HG02943 (cell line): Measurements from ENCODE around the gene TWF2.

Source experiments
- ATAC-seq: cut with Tn5 transposase; IDR thresholded peaks from one replicate; pipeline ENCODE4 v1.9.1; 2021; ENCODE audit warnings: mild to moderate bottlenecking, low read depth, moderate library complexity; ENCODE audit not compliant: unreplicated experiment

Gene TWF2

DNA sequence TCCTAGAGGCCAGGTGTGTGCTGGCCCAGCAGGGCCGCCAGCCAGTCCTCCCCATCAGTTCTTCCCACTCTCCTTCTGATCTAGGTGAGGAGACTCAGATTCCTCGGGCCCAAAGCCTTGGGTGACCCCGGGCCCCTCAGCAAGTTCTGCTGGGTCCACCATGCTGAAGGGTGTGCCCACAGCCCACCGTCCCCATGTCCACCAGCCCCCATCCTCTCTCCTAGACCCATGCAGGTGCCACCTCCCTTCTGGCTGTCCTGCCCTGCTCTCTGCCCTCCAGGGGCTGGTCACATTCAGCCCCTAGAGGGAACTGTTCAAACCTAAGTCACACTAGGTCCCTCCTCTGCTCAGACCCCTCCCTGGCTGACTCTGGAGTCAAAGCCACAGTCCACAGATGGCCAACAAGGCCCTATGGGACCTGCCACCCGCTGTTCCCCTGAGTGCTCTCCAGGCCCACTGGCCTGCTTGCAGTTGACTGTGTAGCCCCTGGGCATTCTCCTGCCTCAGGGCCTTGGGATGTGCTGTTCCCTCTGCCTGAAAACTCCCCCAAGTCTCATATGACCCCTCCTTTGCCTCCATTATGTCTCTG, 12.6 kb downstream of the TWF2 start:
- ATAC-seq = no peak

DNA sequence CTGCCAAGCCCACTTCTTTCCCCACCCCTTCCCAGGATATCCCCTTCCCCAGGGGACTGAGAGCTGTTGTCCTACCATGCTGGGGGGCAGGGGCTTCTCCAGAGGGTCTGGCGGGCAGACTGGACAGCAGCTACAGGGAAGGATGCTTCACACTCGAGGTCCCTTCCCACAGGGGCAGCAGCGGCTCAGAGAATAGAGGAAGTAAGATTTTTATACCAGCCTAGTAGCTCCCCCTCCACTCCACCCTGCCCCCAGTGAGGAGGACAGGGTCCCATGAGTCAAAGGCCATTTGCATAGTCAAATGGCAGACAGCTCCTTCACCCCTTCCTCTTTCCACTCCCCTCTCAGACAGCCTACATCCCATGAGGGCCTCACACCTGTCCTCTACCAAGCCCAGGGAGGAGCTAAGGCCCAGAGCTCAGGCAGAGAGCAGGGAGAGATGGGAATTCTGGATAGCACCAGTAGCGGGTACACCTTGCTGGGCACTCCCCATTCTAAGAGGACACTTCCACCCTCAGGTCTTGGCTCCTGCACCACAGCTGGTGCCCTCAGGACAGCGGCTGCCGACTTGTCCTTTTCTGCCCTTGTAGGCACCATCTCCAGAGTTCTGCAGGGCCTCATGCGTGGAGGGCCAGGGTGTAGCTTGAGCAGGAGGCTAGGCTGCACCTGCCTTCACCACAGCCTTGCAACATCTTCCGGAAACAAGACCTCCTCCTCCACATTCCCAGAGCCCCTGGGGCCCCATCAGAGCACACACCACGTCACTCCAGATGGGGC, 13.3 kb downstream of the TWF2 start, which contains the start of gene TLR9:
Gene TLR9, minus strand, starts transcription at position 194 of the 777 bp plus-strand sequence. Its CDS starts 116 bp downstream, at position 78.
- peak; percentile 81 for ATAC-seq

DNA sequence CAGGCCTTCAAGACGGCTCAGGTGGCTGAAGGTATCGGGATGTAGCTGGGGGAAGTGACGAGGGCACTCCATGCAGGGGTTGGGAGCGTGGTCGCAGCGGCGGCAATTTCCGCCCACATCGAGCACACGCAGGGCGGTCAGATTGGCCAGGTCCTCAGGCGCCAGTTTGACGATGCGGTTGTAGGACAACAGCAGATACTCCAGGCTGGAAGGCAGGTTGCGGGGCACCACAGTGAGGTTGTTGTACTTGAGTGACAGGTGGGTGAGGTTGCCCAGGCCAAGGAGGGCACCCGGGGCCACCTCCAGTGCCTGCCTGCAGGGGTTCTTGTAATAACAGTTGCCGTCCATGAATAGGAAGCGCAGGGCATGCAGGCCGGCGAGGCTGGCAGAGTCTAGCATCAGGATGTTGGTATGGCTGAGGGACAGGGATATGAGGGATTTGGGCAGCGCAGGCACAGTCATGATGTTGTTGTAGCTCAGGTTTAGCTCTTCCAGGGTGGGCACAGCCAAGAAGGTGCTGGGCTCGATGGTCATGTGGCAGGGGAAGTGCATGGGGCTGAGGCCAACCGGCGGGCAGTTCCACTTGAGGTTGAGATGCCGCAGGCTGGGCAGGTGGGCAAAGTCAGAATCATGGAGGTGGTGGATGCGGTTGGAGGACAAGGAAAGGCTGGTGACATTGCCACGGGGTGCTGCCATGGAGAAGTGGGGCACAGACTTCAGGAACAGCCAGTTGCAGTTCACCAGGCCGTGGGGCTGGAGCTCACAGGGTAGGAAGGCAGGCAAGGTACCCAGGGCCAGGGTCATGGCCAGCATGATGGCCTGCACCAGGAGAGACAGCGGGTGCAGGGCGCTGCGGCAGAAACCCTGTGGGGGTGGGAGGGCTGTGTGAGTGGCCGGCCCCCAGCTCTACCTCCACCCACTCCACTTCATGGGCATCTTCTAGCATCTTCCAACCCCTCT, 15.2 kb downstream of the TWF2 start:
- no peak for ATAC-seq

DNA sequence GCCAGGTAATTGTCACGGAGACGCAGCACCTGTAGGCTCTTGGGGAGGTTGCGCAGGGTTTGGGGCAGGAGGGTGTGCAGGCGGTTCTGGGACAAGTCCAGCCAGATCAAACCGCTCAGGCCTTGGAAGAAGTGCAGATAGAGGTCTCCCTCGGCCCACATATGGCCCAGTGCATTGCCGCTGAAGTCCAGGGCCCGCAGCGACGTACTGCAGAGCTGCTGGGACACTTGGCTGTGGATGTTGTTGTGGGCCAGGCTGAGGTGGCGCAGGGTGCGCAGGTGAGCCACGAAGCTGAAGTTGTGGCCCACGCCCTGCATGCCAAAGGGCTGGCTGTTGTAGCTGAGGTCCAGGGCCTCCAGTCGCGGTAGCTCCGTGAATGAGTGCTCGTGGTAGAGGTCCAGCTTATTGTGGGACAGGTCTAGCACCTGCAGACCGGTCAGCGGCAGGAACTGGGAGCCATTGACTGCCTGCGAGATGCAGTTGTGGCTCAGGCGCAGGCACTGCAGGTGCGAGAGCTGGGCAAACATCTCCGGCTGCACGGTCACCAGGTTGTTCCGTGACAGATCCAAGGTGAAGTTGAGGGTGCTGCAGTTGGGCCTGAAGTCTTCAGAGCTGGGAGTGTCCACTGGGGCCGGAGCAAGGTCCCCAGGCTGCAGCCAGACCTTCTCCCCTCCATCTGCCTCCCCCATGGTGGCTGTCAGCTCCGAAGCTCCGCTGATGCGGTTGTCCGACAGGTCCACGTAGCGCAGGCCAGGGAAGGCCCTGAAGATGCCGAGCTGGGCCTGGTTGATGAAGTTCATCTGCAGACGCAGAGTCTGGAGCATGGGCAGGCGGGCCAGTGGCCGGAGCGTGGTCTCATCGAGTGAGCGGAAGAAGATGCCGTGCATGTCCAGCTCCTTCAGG, 16.4 kb downstream of the TWF2 start:
- ATAC-seq = no peak

DNA sequence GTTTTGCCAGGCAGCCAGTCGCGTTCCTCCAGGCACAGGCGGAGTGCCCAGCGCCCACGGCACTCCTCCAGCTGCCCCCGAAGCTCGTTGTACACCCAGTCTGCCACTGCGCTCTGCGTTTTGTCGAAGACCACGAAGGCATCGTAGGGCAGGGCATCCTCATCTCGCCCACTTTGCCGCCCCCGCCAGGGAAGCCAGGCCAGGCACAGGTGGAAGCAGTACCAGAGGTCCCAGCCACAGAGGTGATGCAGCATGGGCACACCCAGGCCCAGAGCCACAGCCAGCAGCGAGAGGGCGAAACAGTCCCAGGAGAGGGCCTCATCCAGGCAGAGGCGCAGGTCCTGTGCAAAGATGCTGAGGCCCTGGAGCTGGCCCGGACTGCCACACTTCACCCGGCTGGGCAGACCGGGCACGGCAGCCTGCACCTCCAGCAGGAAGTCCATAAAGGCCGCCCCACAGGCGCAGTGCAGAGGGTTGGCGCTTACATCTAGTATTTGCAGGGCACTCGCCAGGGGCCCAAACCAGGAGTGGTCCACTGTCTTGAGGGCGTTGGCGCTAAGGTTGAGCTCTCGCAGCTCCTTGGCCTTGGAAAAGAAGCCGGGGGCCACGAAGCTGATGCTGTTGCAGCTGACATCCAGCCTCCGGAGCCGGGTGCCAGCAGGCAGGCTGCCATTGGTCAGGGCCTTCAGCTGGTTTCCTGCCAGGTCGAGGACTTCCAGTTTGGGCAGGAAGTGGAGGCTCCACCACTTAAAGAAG, 17.2 kb downstream of the TWF2 start:
- no peak for ATAC-seq

DNA sequence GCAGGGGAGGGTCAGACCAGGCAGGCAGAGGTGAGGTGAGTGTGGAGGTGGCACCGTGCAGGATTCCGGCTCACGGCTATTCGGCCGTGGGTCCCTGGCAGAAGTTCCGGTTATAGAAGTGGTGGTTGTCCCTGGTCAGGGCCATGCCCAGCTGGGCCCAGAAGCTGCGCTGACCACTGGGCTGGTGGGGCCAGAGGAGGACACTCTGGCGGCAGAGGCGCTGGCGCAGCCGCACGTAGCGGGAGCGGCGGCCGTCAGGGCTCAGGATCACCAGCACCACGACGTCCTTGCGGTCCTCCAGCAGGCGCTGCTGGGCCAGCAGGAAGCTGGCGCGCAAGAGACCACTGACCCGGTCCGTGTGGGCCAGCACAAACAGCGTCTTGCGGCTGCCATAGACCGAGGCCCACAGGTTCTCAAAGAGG, 17.8 kb downstream of the TWF2 start:
- ATAC-seq = no peak

DNA sequence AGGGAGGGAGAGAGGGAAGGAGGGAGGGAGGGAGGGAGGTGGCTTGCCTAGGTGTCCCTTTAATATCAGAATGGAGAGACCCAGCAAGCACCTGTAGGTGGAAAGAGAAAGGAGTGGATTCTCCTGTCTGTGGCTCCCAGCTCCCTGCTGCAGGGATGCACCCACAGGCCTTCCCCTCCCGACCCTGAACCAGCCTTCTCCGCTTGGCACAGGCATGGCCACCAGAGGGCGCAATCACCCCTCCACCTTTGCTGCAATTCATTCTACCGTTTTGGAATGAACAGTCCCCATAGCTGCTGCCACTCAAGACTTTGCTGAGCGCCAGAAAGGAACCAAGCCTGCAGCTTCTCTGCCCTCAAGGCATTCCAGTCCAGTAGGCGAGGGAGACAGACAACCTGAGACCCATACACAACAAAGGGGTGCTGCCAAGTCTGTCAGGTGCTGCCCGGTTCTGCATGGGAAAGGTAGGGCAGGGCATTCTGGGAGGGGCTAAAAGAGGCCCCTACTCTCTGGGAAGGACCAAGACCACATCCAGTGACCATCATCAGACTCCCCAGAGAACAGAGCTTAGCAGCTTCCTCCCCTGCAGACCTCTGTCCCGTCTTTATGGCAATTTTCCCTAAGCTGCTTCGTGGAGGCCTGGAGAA, 18.5 kb downstream of the TWF2 start:
- ATAC-seq = no peak

DNA sequence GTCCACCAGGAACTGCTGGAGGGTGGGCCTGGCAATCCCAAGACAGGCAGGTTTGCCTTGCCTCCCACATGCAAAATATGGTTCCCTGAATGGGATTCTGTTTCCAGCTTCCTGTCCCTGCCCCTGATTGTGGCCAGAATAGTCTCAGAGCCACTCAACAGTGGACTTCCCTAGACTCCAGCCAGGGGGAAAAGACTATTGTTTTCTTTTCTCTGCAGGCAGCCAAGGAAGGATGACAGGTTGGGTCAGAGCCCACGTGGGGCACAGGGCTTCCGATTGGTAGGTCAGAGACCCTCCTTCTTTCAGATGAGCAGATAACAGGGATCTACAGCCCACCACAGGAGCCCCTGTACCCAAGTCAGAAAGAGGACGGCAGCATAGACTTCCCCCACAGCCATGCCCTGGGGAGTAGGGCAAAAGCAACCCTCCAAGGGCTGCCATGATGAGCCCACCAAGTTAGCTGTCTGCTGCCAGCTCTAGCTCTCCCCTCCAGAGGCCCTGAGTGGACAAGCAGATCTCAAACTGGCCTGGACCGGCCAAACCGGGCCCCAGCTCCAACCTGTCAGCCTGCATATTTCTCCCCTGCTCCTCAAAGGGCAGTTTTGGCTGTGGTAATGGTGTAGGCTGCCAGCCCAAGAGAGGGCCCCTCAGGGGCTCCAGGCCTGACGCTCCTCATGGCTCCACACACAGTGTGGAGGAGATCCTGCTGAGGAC, 19.9 kb downstream of the TWF2 start:
- ATAC-seq = no peak

DNA sequence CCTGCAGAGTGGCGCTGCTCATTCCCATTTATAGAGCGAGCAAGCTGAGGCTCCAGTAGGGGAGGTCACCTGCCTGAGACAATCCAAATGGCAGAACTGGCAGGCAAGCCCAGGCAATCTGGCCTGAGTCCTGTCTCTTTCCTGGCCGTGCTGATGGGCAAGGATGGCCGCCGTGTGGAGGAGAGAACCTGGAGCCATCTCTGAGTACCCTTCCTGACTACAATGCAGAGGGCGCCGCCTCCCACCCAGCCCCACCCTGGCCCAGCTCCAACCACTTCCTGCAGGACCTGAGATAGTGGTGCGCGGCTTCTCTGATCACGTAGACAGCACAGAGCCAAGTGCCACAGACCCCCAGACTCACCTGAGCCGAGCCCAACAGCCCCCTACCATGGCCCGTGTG, 20.5 kb downstream of the TWF2 start:
- no peak for ATAC-seq

DNA sequence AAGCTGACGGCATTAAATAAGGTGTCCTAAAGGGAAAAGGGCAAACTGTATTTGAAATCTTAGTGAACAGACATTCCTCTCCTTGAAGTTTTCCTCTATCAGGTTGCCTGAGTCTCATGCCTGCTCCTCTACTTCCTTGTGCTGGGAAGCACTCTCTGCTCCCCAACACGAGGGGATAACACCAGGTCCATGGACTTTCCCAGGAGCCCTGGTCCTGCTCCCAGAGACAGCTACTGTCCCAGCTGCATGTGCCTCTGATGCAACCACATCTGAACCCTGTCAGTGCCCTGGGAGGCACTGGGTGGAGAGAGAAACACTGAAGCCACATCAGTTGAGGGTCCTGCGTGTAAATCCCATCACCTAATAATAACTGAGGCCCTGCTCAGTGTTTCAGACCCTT, 20.9 kb downstream of the TWF2 start:
- ATAC-seq = no peak

DNA sequence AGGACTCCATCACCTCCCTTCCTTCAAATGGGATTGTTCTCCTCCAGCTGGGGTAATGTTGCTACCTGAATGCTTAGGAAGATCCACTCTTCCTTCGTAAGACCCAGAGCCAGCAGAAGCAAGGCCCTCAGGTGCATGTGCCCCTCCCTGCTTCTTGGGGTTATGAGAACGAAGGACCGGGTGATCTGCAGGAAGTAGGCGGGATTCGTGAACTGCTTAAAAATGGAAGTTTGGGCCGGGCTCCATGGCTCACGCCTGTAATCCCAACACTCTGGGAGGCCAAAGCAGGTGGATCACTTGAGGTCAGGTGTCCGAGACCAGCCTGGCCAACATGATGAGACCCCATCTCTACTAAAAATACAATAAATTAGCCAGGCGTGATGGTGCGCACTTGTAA, 21.6 kb downstream of the TWF2 start:
- no peak for ATAC-seq

DNA sequence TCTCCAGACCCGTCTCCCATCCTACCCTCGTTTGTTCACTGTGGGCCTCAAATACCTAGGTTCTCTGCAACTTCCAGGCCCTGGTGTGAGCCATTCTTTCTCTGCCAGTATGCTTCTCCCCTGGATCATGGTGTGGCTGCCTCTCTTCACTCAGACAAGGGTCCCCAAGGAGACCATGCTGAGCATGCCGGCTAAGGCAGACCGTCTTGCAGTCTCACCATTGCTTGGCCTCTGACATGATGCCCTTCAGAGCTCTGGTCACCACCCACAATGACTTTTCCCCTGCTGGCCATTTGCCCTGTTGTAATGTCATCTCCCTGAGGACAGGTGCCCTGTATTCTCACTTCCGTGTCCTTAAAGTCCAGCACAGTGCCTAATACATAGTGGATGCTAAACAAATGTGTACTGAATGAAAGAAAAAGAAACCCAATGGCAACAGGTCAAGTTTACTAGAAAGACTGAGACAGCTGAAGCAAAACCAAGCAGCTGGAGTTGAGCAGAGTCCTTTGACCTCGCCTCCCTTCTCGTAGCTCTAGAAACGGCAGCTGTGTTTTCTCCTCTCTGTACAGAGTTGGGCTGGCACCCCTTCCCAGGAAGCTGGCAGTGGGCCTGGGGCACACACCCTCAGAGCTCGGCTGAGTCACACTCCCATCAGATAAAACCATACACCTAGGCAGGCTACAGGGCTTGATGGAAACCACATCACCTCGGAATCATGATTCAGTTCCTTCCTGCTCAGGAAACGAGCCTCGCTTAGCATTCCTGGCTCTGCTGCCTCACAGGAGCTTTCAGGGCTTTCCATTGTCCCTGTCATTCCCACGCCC, 22.2 kb downstream of the TWF2 start:
- no peak for ATAC-seq

DNA sequence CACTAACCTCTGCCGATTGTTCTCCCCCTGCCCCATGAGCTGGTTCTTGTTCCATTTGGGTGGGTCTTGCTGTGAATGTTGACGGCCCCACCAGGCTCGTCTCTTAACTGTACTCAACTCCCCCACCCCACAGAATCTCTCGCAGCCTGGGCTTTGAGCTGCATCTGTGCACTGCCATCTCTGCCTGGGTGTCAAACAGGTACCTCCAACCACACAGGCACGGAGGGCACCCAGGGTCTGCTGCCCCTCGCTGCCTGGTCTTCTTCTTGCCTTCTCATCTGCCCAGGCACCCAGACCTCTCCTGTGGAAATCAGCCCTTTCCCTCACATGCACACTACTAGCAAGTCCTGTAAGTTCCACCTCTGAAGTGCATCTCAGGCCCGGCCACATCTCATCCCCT, 23.6 kb downstream of the TWF2 start:
- no peak for ATAC-seq

DNA sequence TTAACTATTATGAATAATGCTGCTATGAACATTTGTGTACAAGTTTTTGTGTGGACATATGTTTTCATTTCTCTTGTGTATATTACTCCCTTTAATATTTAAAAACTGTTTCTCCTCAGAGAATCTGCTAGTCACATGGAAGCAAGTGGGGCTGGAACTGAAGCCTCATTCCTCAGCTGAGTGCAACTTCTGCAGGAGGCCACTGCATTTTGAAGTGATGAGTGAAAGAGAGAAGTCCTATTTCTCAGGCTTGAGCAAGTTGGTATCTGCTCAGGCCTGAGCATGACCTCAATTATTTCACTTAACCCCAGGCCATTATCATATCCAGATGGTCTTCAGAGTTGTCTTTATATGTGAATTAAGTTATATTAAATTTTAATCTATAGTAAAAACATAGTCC, 25.1 kb downstream of the TWF2 start:
- no peak for ATAC-seq

DNA sequence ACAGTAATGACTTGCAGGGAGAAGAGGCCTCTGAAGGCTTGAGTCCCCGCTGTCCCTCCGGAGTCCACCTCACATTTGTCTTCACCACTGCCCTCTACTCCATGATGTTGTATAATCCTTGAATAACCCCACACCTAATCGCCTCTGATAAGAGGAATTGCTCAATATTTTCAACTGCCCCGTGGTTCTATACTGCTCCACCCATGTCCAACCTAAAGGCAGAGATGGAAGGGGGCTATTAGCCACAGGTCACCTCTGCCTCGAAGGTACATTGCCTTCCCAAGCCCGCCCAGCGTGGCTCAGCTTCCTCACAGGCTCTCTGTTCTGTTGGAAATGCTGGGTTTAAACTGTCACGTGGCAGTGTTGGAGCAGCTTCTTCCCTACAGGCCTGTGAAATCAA, 26.0 kb downstream of the TWF2 start:
- no peak for ATAC-seq

DNA sequence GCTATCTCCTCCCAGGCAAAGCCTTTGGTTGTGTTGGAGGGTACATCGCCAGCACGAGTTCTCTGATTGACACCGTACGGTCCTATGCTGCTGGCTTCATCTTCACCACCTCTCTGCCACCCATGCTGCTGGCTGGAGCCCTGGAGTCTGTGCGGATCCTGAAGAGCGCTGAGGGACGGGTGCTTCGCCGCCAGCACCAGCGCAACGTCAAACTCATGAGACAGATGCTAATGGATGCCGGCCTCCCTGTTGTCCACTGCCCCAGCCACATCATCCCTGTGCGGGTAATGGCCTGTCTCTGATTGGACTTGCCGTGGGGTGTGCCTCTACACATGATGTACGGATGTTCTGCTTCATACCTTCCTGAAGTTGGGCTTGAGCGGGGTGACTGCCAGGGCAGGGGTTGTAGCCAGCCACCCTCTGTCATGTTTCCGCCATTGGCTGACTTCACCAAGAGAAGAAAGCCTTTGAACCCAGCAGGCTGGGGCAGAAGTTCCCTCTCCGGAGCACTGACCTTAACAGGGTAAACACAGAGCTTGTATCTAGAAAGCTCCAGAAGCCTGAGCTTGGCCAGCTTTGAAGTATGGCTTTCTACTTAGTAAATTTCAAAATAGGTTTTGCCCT, 27.6 kb downstream of the TWF2 start:
- ATAC-seq = no peak

DNA sequence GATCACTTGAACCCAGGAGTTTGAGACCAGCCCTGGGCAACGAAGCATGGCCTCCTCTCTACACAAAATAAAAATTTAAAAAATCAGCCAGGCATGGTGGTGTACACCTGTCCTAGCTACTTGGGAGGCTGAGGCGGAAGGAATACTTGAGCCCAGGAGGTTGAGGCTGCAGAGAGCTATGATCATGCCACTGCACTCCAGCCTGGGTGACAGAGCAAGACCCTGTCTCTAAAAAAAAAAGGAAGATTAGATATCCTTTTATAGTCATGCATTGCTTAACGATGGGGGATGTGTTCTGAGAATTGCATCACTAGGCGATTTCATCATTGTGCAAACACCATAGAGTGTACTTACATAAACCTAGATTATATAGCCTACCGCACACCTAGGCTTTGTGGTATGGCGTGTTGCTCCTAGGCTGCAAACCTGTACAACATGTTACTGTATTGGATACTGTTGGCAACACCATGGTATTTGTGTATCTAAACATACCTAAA, 28.4 kb downstream of the TWF2 start:
- ATAC-seq = no peak
